GM21390 (cell line): ENCODE results near the gene INSIG1.

Experiments used
- ATAC-seq: cut with Tn5 transposase; IDR thresholded peaks from one replicate; pipeline ENCODE4 v1.9.1; 2021; ENCODE audit not compliant: unreplicated experiment

The INSIG1 gene

DNA sequence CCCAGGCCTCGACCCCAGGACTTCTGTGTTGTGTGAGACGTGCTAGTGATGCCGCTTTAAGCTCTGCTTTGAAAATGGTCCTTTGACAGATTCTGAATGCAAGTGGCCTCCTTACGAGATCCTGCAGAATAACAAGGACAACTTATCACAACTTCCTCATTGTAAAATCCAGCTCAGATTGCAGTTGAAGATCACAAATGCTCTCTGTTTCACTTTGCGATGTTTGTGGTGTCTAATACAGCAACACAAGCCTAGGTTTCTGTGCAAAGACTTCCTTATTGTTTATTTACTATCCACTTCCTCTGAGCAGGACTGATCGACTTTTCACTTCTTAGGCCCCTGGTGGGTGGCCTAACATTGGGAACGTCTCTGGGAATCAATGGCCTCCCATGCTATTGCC is 31.7 kb upstream of the INSIG1 start:
- ATAC-seq, result no peak

DNA sequence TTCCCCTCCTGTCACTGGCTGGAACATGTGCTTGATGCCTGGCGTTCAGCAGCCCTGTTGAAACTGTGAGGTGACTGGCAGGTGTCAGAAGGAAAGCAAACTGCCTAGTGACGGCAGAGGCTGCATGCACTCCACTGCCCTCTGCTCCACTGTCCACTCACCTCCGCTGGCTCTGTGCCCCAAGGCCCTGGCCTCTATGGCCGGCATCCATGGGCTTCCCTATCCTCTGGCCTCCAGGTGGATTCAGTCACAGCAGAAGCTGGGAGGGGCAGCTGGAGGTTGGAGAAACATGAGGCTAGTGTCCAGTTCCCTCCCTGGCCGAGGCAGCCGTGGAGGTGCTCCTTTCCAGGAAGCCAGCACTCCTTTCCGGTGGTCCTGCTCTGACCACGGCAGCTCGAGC is 31.2 kb upstream of the INSIG1 start:
- ATAC-seq, result no peak

DNA sequence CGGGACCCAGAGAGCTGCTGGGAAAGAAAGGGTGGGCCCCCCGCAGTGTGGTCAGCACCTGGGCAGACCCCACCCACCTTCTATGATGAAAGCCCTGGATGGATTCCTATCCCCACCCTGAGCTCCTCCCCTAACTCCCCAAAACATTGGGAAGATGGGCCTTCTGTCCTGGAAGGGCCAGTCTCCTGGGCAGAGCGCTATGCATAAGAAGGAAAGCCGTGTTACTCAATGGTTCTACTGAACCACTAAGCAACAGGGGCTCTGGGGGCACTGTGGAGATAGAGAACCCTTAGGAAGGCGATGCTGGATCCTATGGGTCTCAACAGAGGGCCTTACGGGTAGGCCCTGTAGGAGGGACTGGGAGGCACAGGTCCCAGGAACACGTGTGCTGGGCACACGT is 30.7 kb upstream of the INSIG1 start:
- no peak for ATAC-seq

GRCh38 chr7:155267436-155267835 is 30.2 kb upstream of the INSIG1 start:
- ATAC-seq, result no peak

- no peak for ATAC-seq
Measured at GRCh38 chr7:155268211-155268610, 29.5 kb upstream of the INSIG1 start.

GRCh38 chr7:155268921-155269650 is 28.6 kb upstream of the INSIG1 start:
- ATAC-seq, result no peak

GRCh38 chr7:155269766-155270585 is 27.7 kb upstream of the INSIG1 start:
- no peak for ATAC-seq

DNA sequence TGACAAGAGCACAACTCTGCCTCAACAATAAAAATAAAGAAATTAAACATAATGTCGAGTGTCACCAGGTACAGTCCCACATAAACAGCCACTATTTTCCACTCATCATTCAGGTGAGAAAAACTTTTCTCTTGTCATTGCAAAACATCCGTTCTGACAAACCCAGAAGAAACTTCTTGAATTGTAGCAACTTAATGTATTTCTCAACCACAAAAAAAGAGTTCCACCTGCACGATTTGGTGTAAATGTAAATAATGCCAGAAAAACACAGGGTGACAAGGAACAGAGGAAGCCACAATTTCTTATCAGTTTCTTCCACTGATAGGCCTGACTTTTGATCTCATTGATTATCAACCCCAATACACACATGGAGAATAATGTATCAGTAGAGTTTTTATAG is 26.8 kb upstream of the INSIG1 start:
- no peak for ATAC-seq

DNA sequence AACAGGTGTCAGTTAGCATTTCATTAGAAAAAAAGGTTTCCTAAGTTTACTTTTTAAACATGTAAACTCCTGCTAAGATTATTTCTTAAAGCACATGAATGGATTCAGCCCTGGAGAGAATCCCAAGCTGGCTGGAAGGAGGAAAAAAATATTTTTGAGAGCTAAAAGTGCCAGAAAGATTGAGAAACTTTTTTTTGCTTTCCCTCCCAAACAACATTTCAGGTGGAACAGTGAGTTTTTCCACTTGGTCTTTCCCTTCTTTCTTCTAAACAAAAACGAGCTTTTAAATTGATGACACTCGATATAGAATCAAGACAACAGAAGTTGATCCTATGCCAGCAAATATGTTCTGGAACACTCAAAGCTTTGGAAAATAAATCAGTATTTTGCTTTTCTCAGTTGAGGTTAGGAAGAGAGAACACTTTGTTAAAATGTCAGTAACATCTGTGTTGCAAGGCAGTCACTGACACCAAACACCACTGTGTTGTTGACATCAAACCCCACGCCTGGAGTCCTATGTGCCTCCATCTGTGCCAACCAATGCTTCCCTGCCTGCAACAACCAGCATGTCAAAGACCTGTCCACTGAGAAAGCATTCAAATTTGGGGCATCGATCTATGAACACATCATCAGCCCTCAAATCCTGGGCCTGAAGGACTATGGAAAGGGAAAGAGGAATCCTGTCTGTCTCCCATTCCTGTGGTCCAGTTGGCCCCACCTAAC is 22.9 kb upstream of the INSIG1 start:
- no peak for ATAC-seq

- ATAC-seq, result no peak
Measured at GRCh38 chr7:155276042-155276799, 21.5 kb upstream of the INSIG1 start.

DNA sequence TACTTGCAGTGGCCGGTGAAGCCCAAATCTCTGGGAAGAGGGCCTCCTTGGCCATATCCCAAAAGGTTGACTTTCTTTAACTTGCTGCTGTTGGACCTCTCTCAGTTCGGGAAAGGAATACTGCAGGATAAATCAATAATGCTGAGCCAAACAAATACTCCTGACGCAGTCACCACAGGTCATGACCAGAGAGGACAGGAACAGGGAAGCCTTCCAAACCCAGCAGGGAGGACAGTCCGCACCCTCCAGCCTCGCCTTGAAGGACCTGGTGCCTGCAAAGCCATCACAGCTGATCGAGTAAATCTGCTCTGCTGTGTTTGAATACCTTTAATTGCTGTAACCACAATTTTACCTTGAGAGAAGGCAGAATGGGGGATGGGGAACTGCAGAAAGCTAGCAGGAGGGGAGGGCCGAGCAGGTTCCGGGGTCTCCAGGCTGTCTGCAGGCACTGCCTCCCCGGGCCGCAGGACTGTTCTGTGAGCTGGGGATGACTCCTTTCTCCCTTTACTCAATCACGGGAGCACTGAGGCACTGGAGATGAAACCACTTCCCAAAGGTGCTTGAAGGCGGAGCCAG is 20.8 kb upstream of the INSIG1 start:
- ATAC-seq, result no peak

DNA sequence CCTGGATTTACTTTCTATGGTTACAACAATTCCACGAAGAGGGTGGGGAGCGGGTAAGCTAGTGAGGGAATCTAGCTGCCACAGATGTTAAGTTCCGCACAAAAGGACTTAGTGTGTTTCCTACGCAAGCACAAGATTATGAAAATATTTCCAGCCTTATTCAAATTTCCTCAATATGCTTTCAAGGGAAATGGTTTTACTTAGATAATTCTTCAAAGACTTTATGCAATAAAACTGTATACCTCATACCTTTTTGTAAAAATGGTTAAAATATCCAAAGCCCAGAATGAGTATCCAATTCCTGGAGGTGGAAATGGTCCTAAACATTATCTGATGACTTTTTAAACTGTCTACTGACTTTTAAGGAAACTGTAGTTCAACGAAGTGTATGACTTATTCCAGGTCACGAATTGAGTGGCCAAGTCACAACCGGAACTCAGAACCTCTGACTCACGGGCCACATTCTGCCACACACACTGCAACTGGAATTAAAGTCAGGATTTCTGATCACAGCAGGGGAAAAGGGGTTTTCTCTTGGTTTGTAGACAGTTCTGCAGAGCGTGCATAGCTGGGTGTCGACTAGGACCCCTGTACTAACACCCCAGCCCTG is 20.2 kb upstream of the INSIG1 start:
- ATAC-seq, result no peak

GRCh38 chr7:155278921-155279320 is 18.8 kb upstream of the INSIG1 start:
- ATAC-seq, result no peak

DNA sequence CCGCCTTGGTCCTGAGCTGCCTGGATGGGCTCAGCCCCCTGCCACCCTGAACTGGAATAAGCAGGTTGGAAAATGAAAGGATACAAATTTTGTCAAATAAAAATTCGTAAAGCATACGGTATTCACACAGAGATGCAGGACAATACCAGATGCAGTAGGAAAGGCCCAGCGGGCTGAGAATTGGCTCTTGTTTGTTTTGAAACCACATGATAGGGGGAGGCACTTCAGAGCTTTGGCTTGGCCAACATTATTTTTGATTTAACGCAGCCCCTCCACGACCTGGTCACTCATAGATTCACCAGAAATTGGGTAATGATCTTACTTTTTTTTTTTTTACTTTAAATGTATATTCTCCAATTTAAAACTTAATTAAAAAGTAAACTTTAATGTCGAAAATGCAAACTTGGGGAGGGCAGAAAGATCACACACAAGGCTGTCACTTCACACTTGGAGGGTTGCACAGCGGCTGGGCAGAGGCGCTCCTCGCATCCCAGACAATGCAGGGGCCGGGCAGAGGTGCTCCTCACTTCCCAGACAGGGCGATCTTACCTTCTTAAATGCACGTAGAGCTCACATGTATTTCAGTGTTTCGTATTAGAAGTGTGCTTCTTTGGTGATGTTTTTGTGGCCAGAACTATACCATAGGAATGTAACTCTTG is 17.8 kb upstream of the INSIG1 start:
- ATAC-seq, result no peak

DNA sequence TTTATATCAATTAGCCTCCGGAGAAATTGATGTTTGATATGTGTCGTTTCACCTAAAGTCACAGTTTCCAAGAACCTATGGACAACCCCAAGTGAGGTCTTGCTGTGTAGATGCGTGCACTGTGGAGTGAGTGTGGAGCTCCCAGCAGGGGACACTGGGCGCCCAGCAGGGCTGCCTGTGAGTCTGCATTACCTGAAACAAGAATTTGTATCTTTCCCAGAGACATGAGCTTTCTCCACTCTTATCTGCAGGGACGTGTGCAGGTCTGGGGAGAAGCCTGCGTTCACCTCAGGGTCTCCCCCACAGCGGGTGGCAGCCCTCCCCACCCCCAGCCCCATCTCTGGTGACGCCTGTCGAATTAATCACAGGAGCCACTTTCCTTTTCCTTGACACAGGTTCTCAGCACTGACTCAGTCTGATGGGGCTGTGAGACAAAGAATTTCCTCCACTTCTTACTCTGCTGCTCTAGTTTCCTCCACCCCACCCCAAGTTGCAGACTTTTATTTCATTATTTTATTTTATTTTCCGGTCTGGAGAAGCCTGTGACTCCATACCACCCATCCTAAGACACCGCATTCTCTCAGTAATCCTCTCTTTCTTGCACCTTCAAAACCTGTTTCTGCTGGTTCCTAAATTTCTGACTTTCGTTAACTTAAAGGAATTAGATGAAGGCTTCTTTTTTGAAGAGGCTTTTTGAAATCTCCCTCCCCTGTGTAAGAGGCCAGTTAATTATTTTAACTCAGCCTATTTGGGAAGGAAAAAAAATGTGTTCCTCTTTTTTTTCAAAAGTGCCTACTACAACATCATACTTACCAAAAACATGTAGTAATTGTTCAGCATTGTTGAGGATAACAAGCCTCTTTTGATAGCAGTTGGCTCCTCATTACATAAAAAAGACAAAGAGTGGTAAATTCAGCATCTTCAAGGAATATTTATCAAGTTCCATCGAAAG is 17.0 kb upstream of the INSIG1 start:
- no peak for ATAC-seq

DNA sequence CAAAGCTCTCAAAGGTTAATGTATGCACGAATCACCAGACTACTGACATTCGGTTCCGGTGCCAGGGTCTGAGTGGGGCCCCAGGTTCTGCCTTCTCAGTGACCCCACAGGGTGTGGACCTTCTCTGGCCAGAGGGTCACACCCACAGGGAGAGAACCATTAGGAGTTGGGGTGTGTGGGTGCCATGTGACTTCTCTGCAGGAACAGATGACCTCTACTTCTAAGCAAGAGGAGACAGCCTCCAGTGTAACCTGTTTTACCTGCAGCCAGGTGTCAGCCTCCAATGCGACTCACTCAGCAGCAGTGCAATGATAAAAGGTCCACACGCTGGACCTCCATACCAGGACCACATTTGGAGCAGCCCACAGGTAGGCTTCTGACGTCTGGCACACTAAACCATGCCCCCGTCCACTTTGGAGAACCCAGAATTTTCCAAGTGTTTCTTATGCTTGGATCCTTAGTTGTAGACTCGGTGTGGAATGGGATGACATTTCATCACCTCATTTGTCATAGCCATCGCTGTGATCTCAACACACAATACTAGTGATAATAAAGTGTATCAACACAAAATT is 16.2 kb upstream of the INSIG1 start:
- ATAC-seq, result no peak

GRCh38 chr7:155282671-155283070 is 15.0 kb upstream of the INSIG1 start:
- ATAC-seq, result no peak

DNA sequence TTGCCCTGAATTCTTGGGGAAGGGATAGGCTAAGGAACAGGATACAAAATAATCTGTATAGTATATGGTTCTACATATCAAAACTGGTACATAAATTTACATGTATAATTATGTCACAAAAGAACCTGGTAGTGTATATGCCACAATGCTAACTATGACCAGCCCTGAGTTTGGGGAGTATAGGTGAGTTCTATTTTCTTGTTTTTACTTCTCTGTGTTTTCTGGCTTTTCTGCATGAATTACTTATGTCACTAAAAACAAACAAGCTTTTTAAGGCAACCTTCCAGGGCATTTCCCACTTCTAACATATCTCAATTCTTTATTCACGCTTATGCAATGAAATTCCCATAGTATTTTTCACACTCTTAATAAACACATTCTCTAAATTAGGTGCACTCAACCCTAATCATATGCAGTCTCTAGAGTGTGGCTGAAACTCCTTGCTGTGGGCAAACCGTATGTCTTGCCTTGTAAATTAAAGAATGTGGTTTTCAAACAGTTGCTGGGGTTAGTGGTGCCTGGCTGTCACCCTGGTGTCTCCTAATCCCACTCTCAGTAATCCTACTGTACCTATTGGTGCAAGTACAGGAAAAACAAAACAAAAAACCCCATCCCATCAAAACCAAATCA is 14.0 kb upstream of the INSIG1 start:
- peak; percentile 95 for ATAC-seq
